Endometrial microvascular endothelial cells (primary cell): ENCODE data around the gene GMDS. TPM values are rescaled to one million over a fixed set of nuclear protein-coding genes. Genes with fewer than 3 reads are reported as not detected.

Experiments used
- in situ Hi-C: cut with HindIII; loops from 2 replicates; pipeline ENCODE4 v1.10.0; 2017; ENCODE audit warnings: low sequenced_read_pairs, low pct_unique_long_range_greater_than_20kb; ENCODE audit errors: inconsistent ontology term
- total RNA-seq: library from RNA; depleted of rRNA; stranded (reverse); fragments of >200 nt; gene quantifications from one replicate; pipeline ENCODE4 v1.2.3, GENCODE V29; 2015; ENCODE audit errors: inconsistent ontology term

The GMDS gene
- total RNA-seq, 1 donor from 2014 or later = 7.4 TPM

DNA sequence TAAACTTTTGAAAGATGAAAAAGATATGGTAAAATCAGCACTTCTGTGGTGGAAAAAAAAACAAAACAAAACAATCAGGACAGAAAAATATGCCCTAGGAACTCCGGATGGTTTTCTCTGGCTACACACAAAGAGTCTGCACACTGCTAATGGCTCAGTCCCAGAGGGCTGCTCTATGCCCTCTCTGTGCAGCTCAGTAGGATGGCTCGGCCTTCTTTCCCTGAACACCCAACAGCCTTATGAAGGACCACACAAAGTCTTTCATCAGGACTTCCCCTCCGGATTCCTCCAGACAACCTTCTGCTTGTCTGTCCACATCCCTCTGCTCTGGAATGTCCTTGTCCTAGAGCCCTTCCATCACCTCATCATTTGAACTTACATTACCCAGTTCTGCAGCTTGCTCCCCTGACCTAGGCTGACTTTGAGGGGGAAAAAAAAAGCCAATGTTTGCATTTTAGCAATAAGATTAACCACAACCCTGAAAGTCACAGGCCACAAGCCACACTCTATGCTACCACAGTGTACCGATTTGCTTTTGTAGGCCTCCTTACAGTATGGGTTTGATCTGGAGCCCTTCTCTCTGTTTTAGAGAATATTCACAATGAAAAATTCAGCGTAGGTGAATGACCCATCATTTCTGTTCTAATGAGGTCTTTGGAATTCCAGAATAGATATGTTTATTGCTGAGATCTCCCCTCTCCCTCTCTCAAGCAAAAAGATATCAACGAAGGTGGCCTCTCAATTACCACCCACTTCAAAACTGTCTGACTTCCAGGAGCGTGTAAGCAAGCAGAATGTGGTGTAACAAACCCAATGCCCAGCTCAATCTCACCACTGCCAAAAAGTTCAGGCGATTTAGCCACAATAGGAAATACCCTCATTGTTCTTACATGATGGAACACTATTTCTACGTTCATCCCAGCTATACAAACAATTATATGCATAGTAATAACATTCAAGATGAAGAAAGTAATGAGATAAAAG, 164.0 kb downstream of the GMDS start:
- in situ Hi-C loops = no loop called here

DNA sequence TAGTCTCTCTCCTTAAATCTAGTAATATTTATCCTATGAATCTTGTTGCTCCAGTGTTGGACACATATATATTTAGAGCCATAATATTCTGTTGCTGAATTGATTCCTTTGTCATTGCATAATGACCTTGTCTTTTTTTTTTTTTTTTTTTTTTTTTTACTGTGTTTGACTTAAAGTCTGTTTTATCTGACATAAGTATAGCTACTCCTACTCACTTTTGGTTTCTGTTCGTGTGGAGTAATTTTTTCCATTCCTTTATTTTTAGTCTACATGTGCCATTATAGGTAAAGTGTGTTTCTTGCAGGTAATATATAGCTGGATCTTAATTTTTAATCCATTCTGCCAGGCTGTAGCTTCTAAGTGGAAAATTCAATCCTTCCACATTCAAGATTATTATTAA, 166.5 kb downstream of the GMDS start:
- in situ Hi-C loops = no loop called here

DNA sequence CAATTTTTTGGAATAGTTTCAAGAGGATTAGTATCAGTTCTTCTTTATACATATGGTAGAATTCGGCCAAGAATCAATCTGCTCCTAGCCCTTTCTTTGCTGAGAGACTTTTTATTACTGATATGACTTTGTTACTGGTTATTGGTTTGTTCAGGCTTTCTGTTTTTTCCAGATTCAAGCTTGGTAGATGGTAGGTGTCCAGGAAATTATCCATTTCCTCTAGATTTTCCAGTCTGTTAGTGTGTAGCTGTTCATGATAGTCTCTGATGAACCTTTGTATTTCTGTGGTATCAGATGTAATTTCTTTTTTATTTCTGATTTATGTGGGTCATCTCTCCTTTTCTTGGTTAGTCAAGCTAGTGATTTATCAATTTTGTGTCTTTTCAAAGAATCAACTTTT, 167.6 kb downstream of the GMDS start:
- in situ Hi-C loops = no loop called here

DNA sequence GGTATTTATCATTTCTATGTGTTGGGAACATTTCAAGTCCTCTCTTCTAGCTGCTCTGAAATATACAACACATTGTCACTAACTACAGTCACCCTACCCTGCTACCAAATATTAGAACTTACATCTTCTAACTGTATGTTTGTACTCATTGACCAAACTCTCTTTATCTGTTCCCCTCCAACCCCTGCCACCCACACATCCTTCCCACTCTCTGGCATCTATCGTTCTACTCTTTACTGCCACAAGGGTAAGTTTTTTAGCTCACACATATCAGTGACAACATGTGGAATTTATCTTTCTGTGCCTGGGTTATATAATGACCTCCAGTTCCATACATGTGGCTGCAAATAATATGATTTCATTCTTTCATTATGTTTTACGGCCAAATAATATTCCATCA, 171.9 kb downstream of the GMDS start:
- in situ Hi-C loops = no loop called here

DNA sequence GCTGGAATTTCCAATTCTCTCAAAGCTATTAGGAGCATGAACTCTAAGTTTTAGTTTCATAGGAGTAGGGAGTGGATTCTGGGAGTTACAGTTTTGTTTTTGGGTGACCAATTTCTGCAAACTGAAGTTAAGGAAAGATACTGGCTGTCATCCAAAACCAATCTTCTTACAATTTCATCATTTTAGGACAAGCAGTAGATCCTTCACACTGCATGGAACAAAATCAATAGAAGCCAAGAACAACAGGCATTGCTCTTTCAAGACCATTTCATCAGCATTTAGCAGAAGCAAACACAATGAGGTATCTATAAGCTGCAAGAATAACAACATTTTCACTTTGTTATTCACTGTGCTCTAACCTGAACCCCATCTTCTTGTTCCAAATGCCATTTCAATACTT, 173.0 kb downstream of the GMDS start:
- in situ Hi-C loops = no loop called here

DNA sequence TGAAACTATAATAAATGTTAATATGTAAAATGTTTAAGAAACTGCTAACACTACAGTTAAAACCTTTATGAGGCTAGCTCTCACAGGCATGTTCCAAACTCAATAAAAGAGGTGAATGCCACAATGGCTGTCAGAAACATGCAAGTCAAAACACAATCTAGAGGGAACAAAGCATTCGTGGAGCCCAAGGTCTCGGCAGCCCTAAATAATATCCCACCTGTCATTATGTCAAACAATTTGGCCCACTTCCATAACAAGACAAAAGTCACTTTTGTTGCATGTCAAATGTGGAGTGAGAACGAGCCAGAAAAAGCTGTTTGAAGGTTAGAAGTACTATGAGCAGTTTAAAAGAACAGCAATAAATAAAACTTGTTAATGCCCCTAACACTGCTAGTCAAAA, 181.9 kb downstream of the GMDS start:
- in situ Hi-C loops = no loop called here

DNA sequence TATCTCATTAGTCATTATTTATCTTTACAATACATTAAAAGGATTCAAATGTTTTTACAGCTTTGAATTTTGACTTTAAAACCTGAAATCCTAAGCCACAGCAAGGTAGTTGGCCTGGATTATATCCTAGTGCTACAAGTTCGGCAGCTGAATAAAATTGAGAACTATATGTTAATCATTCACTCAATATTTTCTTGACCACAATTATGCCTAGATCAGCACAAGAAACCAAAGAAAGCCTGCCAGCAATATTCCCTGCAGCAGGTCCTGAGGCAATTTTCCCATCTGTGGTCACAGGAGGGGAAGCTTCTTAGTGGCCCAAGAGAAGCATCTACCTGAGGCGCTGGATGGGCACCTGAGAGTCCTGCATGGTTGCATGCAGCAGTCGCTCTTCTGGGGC, 183.5 kb downstream of the GMDS start:
- in situ Hi-C loops = no loop called here

DNA sequence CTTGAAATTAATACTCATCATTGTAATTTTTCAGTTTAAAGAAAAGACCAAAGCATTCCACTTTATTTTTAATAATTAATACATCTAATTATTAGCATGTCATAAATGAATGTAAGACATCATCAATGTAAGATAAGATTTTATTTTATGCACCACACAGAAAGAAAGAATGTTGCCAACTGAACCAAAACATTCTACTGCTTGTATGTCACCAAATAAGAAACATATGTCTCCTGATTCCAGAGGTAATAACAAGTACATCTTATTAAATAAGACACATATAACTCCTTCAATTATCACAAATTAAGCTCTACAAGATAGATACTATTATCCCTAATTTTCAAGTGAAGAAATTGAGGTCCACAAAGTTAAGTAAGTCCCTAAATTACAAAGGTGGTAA, 189.5 kb downstream of the GMDS start:
- in situ Hi-C loops = no loop called here

DNA sequence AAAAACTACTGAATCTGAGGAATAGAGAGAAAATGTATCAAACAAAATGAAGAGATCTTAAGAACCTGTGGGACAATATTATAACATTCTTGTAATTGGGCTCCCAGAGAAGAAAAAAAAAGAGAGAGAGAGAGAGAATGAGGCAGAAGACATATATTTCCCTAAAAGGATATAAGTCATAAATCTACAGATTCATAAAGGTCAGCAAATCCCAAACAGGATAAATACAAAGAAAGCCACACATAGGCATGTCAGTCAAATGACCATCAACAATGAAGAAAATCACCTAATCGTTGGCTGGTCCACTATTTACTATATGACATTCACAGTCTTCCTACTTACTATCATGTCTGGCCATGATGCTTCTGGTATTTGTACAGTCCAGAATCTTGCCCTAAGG, 190.3 kb downstream of the GMDS start:
- in situ Hi-C loops = no loop called here

DNA sequence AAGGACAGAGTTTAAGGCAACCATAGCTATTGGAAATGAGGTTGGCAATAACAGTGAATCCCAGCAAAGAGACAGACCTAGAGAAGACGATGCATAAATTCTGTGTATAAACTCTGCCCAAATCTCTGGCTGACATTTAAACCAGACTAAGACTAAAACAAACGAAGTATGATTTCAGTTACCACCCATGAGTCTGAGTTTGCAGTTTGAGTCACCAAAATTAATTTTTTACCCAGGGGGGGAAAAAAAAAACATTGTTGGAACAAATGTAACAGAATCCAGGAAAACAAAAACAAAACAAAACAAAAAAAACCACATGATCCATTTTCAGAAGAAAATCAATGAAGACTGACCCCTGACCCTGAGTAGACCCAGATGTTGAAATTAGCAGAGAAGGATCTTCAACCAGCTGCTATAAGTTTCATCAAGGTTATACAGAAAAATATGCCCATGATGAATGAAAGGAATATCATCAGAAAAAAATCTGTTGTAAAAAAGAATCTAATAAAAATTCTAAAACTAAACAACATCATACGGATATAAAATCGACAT, 190.8 kb downstream of the GMDS start:
- in situ Hi-C loops = no loop called here

DNA sequence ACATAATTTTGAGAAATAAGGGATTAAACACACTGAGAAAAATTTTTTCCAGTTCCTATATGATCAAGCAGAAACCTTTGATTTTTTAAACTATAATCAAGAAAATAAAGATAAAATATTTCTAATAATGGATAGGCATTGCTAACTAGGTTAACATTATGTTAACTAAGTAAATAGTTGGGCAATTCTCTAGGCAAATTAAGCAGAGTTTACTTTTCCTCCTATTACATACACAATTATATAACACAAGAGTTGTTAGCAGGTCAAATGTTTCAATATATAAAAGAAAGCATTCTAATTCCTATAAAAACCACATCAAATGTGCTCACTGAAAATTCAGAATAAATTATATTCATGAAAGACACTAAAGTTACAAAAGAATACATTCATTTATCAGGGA, 191.7 kb downstream of the GMDS start:
- in situ Hi-C loops = no loop called here

DNA sequence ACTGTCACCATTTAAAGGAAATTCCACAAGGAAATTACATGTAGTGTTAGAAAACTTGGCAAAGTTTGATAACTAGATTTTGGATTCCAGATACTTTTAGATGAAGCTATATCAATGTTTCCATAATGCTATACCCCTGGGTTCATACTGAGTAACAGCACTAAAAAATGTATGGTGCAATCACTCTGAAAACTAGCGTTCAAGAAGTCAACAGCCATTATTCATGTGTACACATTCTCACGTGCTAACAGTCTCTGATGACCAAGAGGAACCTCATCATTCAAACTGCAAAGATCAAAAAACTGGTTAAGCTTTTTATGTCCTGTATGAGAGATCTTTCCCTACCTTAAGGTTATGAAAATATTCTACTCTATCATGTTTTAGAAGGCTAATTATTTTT, 197.6 kb downstream of the GMDS start:
- in situ Hi-C loops = no loop called here

DNA sequence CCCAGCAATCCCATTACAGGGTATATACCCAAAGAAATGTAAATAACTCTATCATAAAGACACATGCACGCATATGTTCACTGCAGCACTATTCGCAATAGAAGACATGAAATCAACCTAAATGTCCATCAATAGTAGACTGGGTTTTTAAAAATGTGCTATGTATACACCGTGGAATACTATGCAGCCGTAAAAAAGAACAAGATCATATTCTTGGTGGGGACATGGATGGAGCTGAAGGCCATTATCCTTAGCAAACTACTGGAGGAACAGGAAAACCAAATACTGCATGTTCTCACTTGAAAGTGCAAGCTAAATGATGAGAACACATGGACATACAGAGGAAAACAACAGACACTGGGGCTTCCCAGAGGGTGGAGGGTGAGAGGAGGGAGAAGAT, 201.2 kb downstream of the GMDS start:
- in situ Hi-C loops = no loop called here

DNA sequence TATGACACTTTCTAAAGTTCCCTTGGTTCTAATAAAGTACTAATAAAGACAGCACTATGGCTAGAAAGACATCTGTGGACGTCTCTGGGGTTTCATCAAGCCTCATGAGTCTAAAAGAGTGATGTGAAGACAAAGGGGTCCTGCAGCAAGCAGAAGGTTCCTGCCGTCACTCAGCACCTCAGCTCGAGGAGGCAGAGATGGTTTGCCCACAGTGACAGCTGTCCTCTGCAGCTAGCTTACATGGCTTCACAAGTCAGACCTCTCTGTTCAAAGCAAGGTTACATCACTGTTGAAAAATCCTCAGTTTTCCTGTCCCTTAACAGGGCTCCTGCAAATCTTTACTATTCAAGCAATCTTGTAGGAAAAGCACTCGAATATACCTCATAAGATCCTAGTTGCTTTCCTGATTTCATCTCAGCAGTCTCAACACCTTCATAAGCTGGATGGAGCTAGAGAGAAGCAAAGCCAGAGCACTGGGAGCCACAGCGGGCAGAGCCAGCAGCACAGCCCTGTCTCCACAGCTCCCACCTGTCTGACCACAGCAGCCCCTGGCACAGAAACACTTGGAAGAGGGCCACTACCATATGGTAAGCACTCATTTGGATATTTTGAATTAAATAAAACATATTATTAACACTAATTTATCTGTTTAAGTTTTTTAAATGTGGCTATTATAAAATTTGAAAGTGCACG, 202.3 kb downstream of the GMDS start:
- in situ Hi-C loops = no loop called here

DNA sequence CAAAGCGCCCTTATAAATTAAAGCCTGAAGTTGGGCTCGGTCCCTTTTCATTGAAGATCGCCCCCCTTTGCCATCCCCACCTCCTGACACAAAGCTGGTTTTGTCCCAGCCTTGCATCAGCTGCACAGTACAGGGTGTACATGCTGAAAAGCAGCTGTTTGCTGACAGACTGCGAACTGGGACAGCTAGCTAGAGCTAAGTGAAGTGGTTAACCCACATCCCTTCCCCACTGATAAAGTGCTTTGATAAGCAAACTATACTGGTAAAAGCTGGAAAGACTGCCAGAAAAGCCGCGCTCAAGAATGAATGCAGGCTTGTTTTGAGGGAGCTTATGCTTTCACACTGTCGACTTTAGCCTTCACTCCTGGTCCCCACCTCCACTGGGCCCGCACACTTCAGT, 207.3 kb downstream of the GMDS start:
- in situ Hi-C loops = no loop called here

DNA sequence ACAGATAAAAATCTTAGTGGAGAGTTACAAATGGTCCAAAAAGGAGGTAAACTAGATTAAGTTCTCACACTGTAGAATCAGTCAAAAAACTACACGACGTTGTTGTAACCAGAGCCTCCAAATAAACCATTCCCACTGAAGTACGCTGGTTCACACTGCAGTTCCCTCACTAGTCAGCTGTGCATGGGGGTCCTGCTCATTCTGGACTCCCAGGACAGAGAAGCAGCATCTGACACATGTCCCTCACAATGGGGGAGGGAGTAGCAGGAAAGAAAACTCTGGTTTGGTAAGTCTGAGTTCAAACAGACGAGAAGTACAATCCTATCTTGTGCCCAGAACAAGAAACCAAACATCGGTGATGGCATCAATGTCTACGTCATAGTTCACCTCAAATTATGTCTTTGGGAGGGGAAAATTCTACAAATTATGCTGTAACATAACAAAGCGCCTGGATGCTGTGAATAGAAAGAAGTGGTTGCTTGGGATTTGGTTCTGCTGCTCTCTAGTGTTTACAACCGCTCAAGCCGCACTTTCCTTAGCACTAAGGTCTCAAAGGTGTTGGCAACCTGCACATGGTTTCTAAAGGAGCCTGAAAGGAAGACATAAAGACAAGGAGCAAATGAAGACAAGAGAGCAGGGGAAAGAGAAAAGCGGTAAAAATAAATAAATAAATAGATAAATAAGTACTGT, 208.0 kb downstream of the GMDS start:
- in situ Hi-C loops = no loop called here

DNA sequence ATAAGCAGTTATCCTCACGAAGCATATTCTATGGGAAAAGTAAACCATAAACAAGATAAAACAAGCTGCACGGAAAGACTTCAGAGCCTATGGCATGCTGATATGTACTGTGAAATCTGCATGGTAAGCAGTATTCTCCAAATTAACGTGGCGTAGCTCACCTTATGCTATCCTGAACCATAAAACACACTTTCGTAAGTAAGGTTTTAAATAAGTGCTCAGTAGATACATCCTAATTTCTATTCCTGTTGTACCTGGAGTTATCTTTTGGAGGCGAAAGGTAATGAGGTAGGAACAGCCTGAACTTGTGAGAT, 208.7 kb downstream of the GMDS start:
- in situ Hi-C loops = no loop called here

DNA sequence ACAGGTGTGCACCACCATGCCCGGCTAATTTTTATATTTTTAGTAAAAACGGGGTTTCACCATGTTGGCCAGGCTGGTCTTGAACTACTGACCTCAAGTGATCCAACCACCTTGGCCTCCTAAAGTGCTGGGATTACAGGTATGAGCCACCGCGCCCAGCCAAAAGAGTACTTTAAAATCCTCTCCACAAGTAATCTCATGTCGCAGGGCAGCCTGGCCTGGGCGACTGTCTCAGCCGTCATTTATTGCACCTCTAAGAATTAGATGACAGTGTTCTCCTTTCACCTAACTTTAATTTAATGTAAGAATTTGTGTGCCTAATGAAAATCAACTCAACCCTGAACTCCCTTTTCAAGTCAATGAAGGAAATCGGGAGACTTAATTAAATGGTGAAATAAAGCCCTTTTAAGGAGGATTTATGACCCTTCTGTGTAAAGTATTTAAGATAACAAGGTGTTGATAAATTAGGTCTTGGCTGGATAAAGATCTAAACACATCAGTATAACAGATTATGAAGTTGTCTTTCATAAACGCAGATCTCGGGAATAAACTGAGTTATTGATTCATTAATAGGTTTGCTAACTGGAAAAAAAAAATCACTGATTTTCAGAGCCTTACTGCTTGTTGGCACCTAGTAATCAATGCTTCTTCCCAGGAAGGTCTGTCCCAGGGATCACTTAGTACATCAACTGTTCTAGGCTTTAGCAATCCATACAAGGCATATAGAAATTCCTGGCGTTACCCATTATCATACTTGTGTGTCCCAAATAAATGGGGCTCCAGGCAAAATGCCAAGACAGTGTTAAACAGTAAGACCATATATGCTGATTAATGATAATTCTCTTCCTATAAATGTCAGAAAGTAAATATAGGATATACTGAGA, 209.3 kb downstream of the GMDS start:
- in situ Hi-C loops = no loop called here

DNA sequence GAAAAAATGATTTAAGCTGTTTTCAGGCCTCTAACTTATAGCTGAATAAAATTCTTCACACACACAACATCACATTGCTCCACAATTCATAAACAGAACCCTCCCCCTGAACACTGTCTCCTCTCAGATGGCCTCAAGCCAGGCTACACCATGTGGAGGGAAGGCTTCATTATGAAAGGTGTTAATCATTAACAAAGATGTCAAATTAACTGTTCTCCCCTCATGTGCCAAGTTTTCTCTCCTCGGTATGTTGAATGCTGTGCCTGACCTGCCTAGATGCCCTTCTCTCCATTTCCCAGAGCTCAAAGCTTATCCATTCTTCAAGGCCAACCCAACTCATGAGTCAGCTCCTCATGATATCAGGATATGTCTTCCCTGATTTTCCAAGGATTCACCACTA, 210.4 kb downstream of the GMDS start:
- in situ Hi-C loops = no loop called here
